Gastrocnemius medialis (tissue), 4 donors: ENCODE measurements around the gene BICDL1. TPM values are rescaled to one million over a fixed set of nuclear protein-coding genes. Genes with fewer than 3 reads are reported as not detected.
"Not testable (repeated sequence)": the region's sequence is repeated elsewhere in the genome, so short reads cannot be mapped to it uniquely, and the experiment has no call there.

Experiments
- ATAC-seq, 2 donors: fragments of 150-250 bp; one replicate each; pipeline ENCODE4 v1.9.1; 2016
- DNase-seq, 2 donors: peaks; one replicate each; pipeline ENCODE4 v3.0.0-alpha.2; 2019
- H3K27ac ChIP-seq, 4 donors: fragments of 200-600 bp; sonication (generic); 1 replicate in 1 of 4; 2 replicates in 3 of 4; pipeline ENCODE4 v1.5.1; 2016 to 2018; ENCODE audit warnings: mild to moderate bottlenecking in 2 of 4, moderate library complexity in 1 of 4
- H3K27me3 ChIP-seq, 3 donors: fragments of 200-600 bp; sonication (generic) in 2 of 3; 1 replicate in 1 of 3; 2 replicates in 2 of 3; pipeline versions ENCODE4 v1.5.1 to v1.6.0; 2016 to 2019; ENCODE audit warnings: mild to moderate bottlenecking in 1 of 3, moderate library complexity in 1 of 3
- H3K36me3 ChIP-seq, 2 donors: fragments of 200-600 bp; sonication (generic) in 1 of 2; one replicate each; pipeline ENCODE4 v1.5.1; 2017 to 2018
- H3K4me1 ChIP-seq, 2 donors: fragments of 200-600 bp; sonication (generic) in 1 of 2; one replicate each; pipeline ENCODE4 v1.5.1; 2016 to 2017; ENCODE audit warnings: mild to moderate bottlenecking in 2 of 2
- H3K4me3 ChIP-seq, 4 donors: fragments of 200-600 bp; sonication (generic) in 3 of 4; 1 replicate in 1 of 4; 2 replicates in 3 of 4; pipeline ENCODE4 v1.5.1; 2016 to 2019; ENCODE audit warnings: mild to moderate bottlenecking in 2 of 4
- H3K9me3 ChIP-seq, 3 donors: fragments of 200-600 bp; sonication (generic) in 2 of 3; 1 replicate in 1 of 3; 2 replicates in 2 of 3; pipeline ENCODE4 v1.5.1; 2016 to 2019
- POLR2A ChIP-seq, 2 donors: fragments of 450-650 bp; IDR thresholded peaks; one replicate each; pipeline ENCODE4 v1.6.1; 2017; ENCODE audit warnings: antibody characterized with exemption in 2 of 2, mild to moderate bottlenecking in 2 of 2, moderate library complexity in 2 of 2
- in situ Hi-C, 4 donors: fragments of 200-750 bp; cut with MboI; loops; one replicate each; pipeline versions ENCODE4 v1.15.0 to v1.8.0; 2017; ENCODE audit warnings: low sequenced_read_pairs in 4 of 4
- intact Hi-C: fragments of 100-400 bp; cut with DNase I; formaldehyde crosslinking; loops from one replicate; pipeline ENCODE4 v1.15.1; 2023; ENCODE audit warnings: low total_unique reads
- total RNA-seq, 4 donors: library from RNA; depleted of rRNA; stranded (reverse); fragments of >200 nt; gene quantifications; one replicate each; pipeline versions ENCODE4 v1.1.0 to v1.2.3, GENCODE V29; 2016
- TF ChIP-seq, protein P1 (sequence below), 5 experiments: fragments of 450-650 bp in 3 of 5; fragments of 200-600 bp in 2 of 5; sonication (generic) in 2 of 5; IDR thresholded peaks in 4 of 5; conservative IDR thresholded peaks in 1 of 5; 1 replicate in 4 of 5; 2 replicates in 1 of 5; pipeline ENCODE4 v1.5.1; 2016 to 2019; ENCODE audit warnings: antibody characterized with exemption in 5 of 5, mild to moderate bottlenecking in 3 of 5, moderate library complexity in 3 of 5

The BICDL1 gene
- total RNA-seq, 4 donors from 2014 or later, result 0.93 to 1.4 TPM; not detected in 2

- intact Hi-C loops, result no loop called here
- Histone ChIP-seq H3K36me3 (no peaks in the 10 kb centered on the region), H3K4me3 (no peak overlapping the region), H3K27ac (no peak overlapping the region), H3K9me3 (no peaks in the 10 kb centered on the region), H3K4me1 (no peaks in the 10 kb centered on the region), H3K27me3 (no peaks in the 10 kb centered on the region)
- DNase-seq (no peak), ATAC-seq (no peak)
- in situ Hi-C loops, result no loop called here
- no peak for TF ChIP-seq POLR2A (IDR thresholded peaks at IDR 0.05)
- TF ChIP-seq, protein P1, sequence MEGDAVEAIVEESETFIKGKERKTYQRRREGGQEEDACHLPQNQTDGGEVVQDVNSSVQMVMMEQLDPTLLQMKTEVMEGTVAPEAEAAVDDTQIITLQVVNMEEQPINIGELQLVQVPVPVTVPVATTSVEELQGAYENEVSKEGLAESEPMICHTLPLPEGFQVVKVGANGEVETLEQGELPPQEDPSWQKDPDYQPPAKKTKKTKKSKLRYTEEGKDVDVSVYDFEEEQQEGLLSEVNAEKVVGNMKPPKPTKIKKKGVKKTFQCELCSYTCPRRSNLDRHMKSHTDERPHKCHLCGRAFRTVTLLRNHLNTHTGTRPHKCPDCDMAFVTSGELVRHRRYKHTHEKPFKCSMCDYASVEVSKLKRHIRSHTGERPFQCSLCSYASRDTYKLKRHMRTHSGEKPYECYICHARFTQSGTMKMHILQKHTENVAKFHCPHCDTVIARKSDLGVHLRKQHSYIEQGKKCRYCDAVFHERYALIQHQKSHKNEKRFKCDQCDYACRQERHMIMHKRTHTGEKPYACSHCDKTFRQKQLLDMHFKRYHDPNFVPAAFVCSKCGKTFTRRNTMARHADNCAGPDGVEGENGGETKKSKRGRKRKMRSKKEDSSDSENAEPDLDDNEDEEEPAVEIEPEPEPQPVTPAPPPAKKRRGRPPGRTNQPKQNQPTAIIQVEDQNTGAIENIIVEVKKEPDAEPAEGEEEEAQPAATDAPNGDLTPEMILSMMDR (IDR thresholded peaks at IDR 0.05 in 4 of 5, conservative IDR thresholded peaks at IDR 0.05 in 1 of 5), result no peak
Measured at GRCh38 chr12:119964123-119964522, 24.9 kb upstream of the BICDL1 start.

- DNase-seq (no peak), ATAC-seq (no peak)
- H3K9me3 ChIP-seq, result no peaks in the 10 kb centered on the region
- in situ Hi-C loops (no loop called here), intact Hi-C loops (no loop called here)
- H3K27ac ChIP-seq, result no peak overlapping the region
- H3K27me3 ChIP-seq, result no peaks in the 10 kb centered on the region
- H3K36me3 ChIP-seq, result no peaks in the 10 kb centered on the region
- no peaks in the 10 kb centered on the region for H3K4me1 ChIP-seq
- no peak overlapping the region for H3K4me3 ChIP-seq
- TF ChIP-seq, protein P1 (IDR thresholded peaks at IDR 0.05 in 4 of 5, conservative IDR thresholded peaks at IDR 0.05 in 1 of 5), result no peak
- no peak for TF ChIP-seq POLR2A (IDR thresholded peaks at IDR 0.05)
Measured at GRCh38 chr12:119964929-119965328, 24.1 kb upstream of the BICDL1 start.

DNA sequence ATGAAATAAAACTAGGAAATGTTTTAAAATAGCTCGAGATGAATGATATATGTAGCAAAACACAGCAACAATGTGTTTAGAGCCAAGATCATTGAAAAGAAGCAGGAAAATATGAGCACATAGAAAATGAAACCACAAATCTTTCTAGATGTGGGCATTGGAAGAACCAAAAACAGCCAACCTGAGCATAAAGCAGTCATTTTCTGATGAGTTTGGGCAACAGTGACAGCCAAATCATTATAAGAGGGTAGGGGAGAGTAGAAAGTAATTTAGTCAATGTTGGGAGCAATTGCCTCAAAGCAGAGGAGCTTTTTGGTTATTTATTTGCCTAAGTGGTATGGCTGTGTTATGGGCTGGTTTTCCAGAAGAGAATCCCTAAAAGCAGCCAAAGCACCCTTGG lies 8.8 kb upstream of the BICDL1 start:
- Histone ChIP-seq H3K27me3 (peaks cover 0 to 24% (median 13%) of the 10 kb centered on the region in 3 donors), H3K36me3 (no peaks in the 10 kb centered on the region), H3K27ac (no peak overlapping the region), H3K4me3 (no peak overlapping the region), H3K9me3 (no peaks in the 10 kb centered on the region), H3K4me1 (no peaks in the 10 kb centered on the region)
- intact Hi-C loops (no loop called here), in situ Hi-C loops (no loop called here)
- DNase-seq (no peak), ATAC-seq (no peak)
- TF ChIP-seq, protein P1 (IDR thresholded peaks at IDR 0.05 in 4 of 5, conservative IDR thresholded peaks at IDR 0.05 in 1 of 5), result no peak
- TF ChIP-seq POLR2A (IDR thresholded peaks at IDR 0.05), result no peak

DNA sequence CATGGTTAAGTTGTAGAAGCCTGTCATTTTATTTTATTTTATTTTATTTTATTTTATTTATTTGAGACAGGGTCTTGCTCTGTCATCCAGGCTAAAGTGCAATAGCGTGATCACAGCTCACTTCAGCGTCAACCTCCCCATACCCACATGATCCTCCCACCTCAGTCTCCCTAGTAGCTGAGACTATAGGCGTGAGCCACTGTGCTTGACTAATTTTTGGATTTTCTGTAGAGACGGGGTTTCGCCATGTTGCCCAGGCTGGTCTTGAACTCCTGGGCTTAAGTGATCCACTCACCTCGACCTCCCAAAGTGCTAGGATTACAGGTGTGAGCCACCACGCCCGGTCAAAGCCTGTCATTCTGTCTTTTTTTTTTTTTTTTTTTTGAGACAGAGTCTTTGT lies 8.3 kb upstream of the BICDL1 start:
- in situ Hi-C loops, intact Hi-C loops, H3K27ac ChIP-seq, H3K36me3 ChIP-seq, H3K9me3 ChIP-seq, H3K4me3 ChIP-seq, ATAC-seq, DNase-seq, H3K4me1 ChIP-seq: not testable (repeated sequence)
- H3K27me3 ChIP-seq, result peaks cover 0 to 27% (median 16%) of the 10 kb centered on the region in 3 donors

GRCh38 chr12:119989361-119989730 lies 310 bp downstream of the BICDL1 start:
- Histone ChIP-seq H3K27me3 (peaks cover 49 to 74% (median 69%) of the 10 kb centered on the region in 3 donors), H3K36me3 (no peaks in the 10 kb centered on the region), H3K27ac (no peak overlapping the region), H3K9me3 (no peaks in the 10 kb centered on the region), H3K4me1 (peaks cover 9% of the 10 kb centered on the region in 2 donors), H3K4me3 (peak overlapping the region in 2 of 4 donors; percentile 49 to 55)
- ATAC-seq (peak; percentile 41 to 49), DNase-seq (no peak)
- TF ChIP-seq, protein P1 (IDR thresholded peaks at IDR 0.05 in 4 of 5, conservative IDR thresholded peaks at IDR 0.05 in 1 of 5), result no peak
- no peak for TF ChIP-seq POLR2A (IDR thresholded peaks at IDR 0.05)
- intact Hi-C loops, result no loop called here
- in situ Hi-C loops, result no loop called here
